Caco-2 (cell line): ENCODE results near the gene JDP2. TPM values are rescaled to one million over a fixed set of nuclear protein-coding genes. Genes with fewer than 3 reads are reported as not detected.

Experiments
- BruUV-seq: library from RNA; stranded (reverse); fragments of 400-500 nt; replicated peaks from 2 replicates; lab custom pipeline; 2021; lab: Mats Ljungman, UMichigan
- CTCF ChIA-PET: fragments of 300-600 bp; sonication (Branson Sonifier 250); formaldehyde crosslinking; loops from one replicate; lab custom pipeline; 2022; ENCODE audit warnings: antibody characterized with exemption; lab: Charles Lee
- POLR2A ChIA-PET: fragments of 300-600 bp; sonication (Branson Sonifier 250); formaldehyde crosslinking; loops from one replicate; lab custom pipeline; 2022; ENCODE audit warnings: antibody characterized with exemption; lab: Charles Lee
- DNase-seq, 2 experiments: peaks; one replicate each; pipeline versions ENCODE4 v3.0.0 to v3.0.0-alpha.2; 2020 to 2022
- H3K27me3 ChIP-seq: replicated peaks from 2 replicates; pipeline ENCODE4 v1.6.0; 2011; ENCODE audit warnings: low read length; ENCODE audit not compliant: control insufficient read depth, insufficient read depth
- H3K36me3 ChIP-seq: 2 replicates; pipeline ENCODE4 v1.5.1; 2011; ENCODE audit warnings: low read length; ENCODE audit not compliant: control insufficient read depth, insufficient read depth
- H3K4me1 ChIP-seq: fragments of 250-450 bp; sonication (Bioruptor Pico); 2 replicates; pipeline ENCODE4 v1.5.1; 2020; ENCODE audit warnings: mild to moderate bottlenecking
- H3K4me3 ChIP-seq: 2 replicates; pipeline ENCODE4 v1.5.1; 2011; ENCODE audit warnings: low read depth, mild to moderate bottlenecking, control low read depth, low read length
- H3K9me3 ChIP-seq: fragments of 250-450 bp; sonication (Bioruptor Pico); 2 replicates; pipeline ENCODE4 v1.5.1; 2020; ENCODE audit warnings: mild to moderate bottlenecking, moderate library complexity
- H3K27ac Mint-ChIP-seq: one replicate; pipeline ENCODE4 v1.8.0; 2022; ENCODE audit warnings: mixed read lengths; ENCODE audit not compliant: unreplicated experiment
- H3K27me3 Mint-ChIP-seq: one replicate; pipeline ENCODE4 v1.8.0; 2022; ENCODE audit warnings: mixed read lengths; ENCODE audit not compliant: insufficient read depth, unreplicated experiment
- H3K36me3 Mint-ChIP-seq: one replicate; pipeline ENCODE4 v1.8.0; 2022; ENCODE audit warnings: mild to moderate bottlenecking, mixed read lengths; ENCODE audit not compliant: insufficient read depth, unreplicated experiment
- H3K4me1 Mint-ChIP-seq: one replicate; pipeline ENCODE4 v1.8.0; 2022; ENCODE audit warnings: low read depth, mixed read lengths; ENCODE audit not compliant: unreplicated experiment
- H3K4me3 Mint-ChIP-seq: one replicate; pipeline ENCODE4 v1.8.0; 2022; ENCODE audit warnings: mild to moderate bottlenecking, moderate library complexity, mixed read lengths; ENCODE audit not compliant: unreplicated experiment
- H3K9me3 Mint-ChIP-seq: one replicate; pipeline ENCODE4 v1.8.0; 2022; ENCODE audit warnings: mixed read lengths; ENCODE audit not compliant: unreplicated experiment
- intact Hi-C: fragments of 100-400 bp; cut with micrococcal nuclease; formaldehyde crosslinking; loops from one replicate; pipeline ENCODE4 v1.10.0; 2022; ENCODE audit not compliant: unreplicated experiment
- total RNA-seq: library from RNA; stranded (reverse); gene quantifications from 2 replicates; pipeline ENCODE4 v1.2.3, GENCODE V29; 2022
- TF ChIP-seq, protein P1 (sequence below), 2 experiments: fragments of 200-600 bp in 1 of 2; IDR thresholded peaks; 1 replicate in 1 of 2; 2 replicates in 1 of 2; pipeline versions ENCODE4 v1.5.1 to v1.8.0; 2011 to 2022; ENCODE audit warnings: antibody characterized with exemption in 1 of 2, control low read depth in 1 of 2, inconsistent platforms in 1 of 2, low read depth in 1 of 2, low read length in 1 of 2, mild to moderate bottlenecking in 1 of 2, moderate library complexity in 1 of 2; ENCODE audit not compliant: insufficient read depth in 1 of 2, severe bottlenecking in 1 of 2, unreplicated experiment in 1 of 2

JDP2 gene
- total RNA-seq, 1 experiment from 2014 or later: 95.7 TPM

GRCh38 chr14:75434890-75435248 lies 7.0 kb downstream of the JDP2 start:
- Mint-ChIP-seq H3K36me3 (peaks cover 86% of the 10 kb centered on the region), H3K4me1 (peaks cover 6% of the 10 kb centered on the region), H3K4me3 (no peak overlapping the region), H3K27ac (no peak overlapping the region), H3K9me3 (no peaks in the 10 kb centered on the region), H3K27me3 (no peaks in the 10 kb centered on the region)
- peaks cover 4% of the 10 kb centered on the region; the same call in 1 of the 2 replicates for H3K4me1 ChIP-seq
- no TSS peak for BruUV-seq
- POLR2A ChIA-PET: no interaction called here
- no peak for DNase-seq
- no peak overlapping the region for H3K4me3 ChIP-seq
- no peaks in the 10 kb centered on the region for H3K27me3 ChIP-seq
- intact Hi-C loops: no loop called here
- CTCF ChIA-PET: no interaction called here
- TF ChIP-seq, protein P1, sequence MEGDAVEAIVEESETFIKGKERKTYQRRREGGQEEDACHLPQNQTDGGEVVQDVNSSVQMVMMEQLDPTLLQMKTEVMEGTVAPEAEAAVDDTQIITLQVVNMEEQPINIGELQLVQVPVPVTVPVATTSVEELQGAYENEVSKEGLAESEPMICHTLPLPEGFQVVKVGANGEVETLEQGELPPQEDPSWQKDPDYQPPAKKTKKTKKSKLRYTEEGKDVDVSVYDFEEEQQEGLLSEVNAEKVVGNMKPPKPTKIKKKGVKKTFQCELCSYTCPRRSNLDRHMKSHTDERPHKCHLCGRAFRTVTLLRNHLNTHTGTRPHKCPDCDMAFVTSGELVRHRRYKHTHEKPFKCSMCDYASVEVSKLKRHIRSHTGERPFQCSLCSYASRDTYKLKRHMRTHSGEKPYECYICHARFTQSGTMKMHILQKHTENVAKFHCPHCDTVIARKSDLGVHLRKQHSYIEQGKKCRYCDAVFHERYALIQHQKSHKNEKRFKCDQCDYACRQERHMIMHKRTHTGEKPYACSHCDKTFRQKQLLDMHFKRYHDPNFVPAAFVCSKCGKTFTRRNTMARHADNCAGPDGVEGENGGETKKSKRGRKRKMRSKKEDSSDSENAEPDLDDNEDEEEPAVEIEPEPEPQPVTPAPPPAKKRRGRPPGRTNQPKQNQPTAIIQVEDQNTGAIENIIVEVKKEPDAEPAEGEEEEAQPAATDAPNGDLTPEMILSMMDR (IDR thresholded peaks at IDR 0.05; ENCODE audit: insufficient read depth in 1 of 2, low read depth in 1 of 2, low read length in 1 of 2, severe bottlenecking in 1 of 2, unreplicated experiment in 1 of 2): no peak
- no peaks in the 10 kb centered on the region for H3K9me3 ChIP-seq
- H3K36me3 ChIP-seq: no peaks in the 10 kb centered on the region; the same call in 1 of the 2 replicates

DNA sequence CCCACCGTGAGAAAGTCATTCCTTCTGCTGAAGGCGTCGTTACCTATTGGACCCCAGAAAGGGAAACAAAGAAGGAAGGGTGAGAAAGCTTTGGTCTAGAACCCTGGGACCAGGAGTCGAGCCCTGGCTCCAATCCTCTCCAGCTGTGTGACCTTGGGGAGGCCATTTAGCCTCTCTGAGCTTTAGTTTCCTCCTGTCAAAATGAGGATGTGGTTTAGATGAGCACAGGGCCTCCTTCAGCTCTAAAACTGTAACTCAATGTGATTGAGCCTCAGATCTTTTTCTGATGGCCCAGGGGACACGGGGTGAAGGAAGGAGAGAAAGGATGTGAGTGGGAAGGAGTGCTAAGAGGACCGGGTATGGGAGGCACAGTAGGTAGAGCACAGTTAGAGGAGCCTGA lies 7.7 kb downstream of the JDP2 start:
- intact Hi-C loops: no loop called here
- Mint-ChIP-seq H3K9me3 (no peaks in the 10 kb centered on the region), H3K4me3 (no peak overlapping the region), H3K27ac (no peak overlapping the region), H3K36me3 (peaks cover 92% of the 10 kb centered on the region), H3K27me3 (no peaks in the 10 kb centered on the region), H3K4me1 (no peaks in the 10 kb centered on the region)
- TF ChIP-seq, protein P1 (IDR thresholded peaks at IDR 0.05; ENCODE audit: insufficient read depth in 1 of 2, low read depth in 1 of 2, low read length in 1 of 2, severe bottlenecking in 1 of 2, unreplicated experiment in 1 of 2): no peak
- Histone ChIP-seq H3K27me3 (no peaks in the 10 kb centered on the region), H3K36me3 (no peaks in the 10 kb centered on the region; the same call in 1 of the 2 replicates), H3K4me1 (no peaks in the 10 kb centered on the region), H3K9me3 (no peaks in the 10 kb centered on the region), H3K4me3 (no peak overlapping the region)
- BruUV-seq: no TSS peak
- CTCF ChIA-PET: no interaction called here
- DNase-seq: no peak
- POLR2A ChIA-PET: no interaction called here

GRCh38 chr14:75437201-75438143 lies 9.7 kb downstream of the JDP2 start:
- peaks cover 99% of the 10 kb centered on the region for H3K36me3 Mint-ChIP-seq
- POLR2A ChIA-PET: no interaction called here
- H3K27me3 Mint-ChIP-seq: no peaks in the 10 kb centered on the region
- Histone ChIP-seq H3K36me3 (no peaks in the 10 kb centered on the region; the same call in 1 of the 2 replicates), H3K9me3 (no peaks in the 10 kb centered on the region), H3K27me3 (no peaks in the 10 kb centered on the region), H3K4me1 (no peaks in the 10 kb centered on the region), H3K4me3 (no peak overlapping the region)
- no TSS peak for BruUV-seq
- DNase-seq: no peak
- intact Hi-C loops: no loop called here
- no peak overlapping the region for H3K27ac Mint-ChIP-seq
- peaks cover 14% of the 10 kb centered on the region for H3K4me1 Mint-ChIP-seq
- H3K9me3 Mint-ChIP-seq: no peaks in the 10 kb centered on the region
- H3K4me3 Mint-ChIP-seq: no peak overlapping the region
- CTCF ChIA-PET: interaction anchor here (0.6 kb wide), 1 partner anchor 9 kb away, joined by 3 read pairs; no protein-coding TSS in a partner anchor
- TF ChIP-seq, protein P1 (IDR thresholded peaks at IDR 0.05; ENCODE audit: insufficient read depth in 1 of 2, low read depth in 1 of 2, low read length in 1 of 2, severe bottlenecking in 1 of 2, unreplicated experiment in 1 of 2): no peak
